Stimulated activated CD8-positive, alpha-beta memory T cell treated with anti-CD3 and anti-CD28 coated beads, Interleukin-2, amount 100 ng/mL, for 1 hour (primary cell): ENCODE measurements around the gene RPAP2.
"Not testable (repeated sequence)": the region's sequence is repeated elsewhere in the genome, so short reads cannot be mapped to it uniquely, and the experiment has no call there.

Source experiments
- DNase-seq, 2 donors: peaks; one replicate each; pipeline ENCODE4 v3.0.0-alpha.2; 2020; ENCODE audit warnings: low read depth in 2 of 2

Gene RPAP2

DNA sequence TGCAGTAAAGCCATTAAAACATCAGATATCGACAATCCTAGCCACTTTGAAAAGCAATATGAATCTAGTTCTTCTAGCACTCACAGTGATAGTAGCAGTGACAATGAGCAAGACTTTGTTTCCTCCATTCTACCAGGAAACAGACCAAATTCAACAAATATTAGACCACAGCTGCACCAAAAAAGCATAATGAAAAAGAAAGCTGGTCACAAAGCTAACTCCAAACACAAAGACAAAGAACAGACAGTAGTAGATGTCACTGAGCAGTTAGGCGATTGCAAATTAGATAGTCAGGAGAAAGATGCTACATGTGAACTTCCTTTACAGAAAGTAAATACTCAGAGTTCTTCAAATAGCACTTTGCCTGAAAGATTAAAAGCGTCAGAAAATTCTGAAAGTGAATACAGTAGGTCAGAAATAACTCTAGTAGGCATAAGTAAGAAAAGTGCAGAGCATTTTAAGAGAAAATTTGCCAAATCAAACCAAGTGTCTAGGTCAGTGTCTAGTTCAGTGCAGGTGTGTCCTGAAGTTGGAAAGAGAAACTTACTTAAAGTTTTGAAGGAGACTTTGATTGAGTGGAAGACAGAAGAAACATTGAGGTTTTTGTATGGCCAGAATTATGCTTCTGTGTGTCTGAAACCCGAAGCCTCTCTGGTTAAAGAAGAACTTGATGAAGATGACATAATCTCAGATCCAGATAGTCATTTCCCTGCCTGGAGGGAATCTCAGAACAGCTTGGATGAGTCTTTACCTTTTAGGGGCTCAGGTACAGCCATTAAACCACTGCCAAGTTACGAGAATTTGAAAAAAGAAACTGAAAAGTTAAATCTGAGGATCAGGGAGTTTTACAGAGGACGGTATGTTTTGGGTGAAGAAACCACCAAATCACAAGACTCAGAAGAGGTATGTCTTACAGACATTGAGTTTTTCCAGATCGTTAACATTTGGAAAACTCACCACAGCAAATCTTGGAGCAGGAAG is 24.9 kb downstream of the RPAP2 start:
- DNase-seq, result no peak

DNA sequence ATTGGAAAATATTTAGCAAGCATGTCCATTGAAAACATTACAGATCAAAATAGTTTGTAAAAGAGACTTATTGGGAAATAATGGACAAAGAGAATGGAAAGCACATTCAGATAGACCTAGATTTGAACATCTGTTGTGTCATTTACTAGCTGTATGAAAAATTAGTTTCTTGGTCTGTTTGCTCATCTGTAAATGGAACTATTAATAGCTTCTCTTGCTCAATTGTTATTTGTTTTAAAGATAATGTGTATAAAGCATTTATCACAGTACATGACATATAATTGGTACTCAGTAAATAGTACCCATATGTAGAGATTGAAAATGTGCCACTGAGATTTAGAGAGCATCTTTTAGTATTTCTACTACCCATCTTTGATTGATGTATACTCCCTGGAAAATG is 25.9 kb downstream of the RPAP2 start:
- no peak for DNase-seq

DNA sequence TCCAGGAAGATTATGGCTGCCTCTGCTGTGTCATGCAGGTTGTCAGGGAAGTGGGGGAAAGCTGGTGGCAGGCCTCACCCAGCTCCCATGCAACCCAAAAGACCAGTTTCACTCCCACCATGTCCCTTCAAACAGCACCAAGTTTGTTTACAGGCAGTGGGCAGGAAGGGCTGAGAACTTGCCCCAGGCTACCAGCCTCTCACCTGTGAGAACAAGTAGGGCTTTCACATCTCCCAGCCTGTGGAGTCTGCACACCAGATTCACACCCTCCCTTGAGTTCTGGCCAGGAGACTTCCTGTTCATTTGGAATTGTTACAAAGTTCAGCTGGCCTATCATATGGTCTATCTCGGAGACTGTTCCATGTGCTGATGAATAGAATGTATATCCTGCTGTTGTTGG is 27.8 kb downstream of the RPAP2 start:
- DNase-seq, result no peak

DNA sequence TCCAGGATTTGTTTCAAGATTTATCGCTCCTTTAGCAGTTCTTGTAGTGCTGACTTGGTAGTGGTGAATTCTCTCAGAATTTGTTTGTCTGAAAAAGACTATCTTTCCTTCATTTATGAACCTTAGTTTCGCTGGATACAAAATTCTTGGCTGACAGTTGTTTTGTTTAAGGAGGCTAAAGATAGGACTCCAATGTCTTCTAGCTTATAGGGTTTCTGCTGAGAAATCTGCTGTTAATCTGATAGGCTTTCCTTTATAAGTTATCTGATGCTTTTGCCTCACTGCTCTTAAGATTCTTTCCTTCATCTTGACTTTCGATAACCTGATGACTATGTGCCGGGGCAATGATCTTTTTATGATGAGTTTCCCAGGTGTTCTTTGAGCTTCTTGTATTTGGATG is 28.9 kb downstream of the RPAP2 start:
- no peak for DNase-seq

- DNase-seq, result no peak
These were observed 30.7 kb downstream of the RPAP2 start for GRCh38 chr1:92329347-92330129.

DNA sequence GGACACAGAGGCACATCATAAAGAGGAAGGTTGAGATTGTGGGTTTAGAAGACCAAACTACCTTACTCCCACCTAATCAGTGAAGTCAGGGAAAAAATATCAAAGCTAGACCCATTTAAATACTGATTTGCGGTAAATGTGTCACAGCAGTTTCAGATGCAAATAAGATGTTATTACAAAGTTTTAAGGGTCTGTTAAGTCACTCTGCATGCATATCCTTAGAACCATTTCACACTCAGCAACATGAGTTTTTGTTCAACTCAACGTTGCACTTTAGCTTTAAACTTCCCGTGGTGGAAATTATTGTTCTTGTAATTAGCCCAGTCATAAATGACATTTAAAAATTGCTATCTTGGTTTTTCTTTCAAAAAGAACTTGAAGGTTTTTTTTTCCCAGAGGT is 34.8 kb downstream of the RPAP2 start:
- no peak for DNase-seq

- no peak for DNase-seq
These were observed 41.3 kb downstream of the RPAP2 start for GRCh38 chr1:92340154-92340553.

DNA sequence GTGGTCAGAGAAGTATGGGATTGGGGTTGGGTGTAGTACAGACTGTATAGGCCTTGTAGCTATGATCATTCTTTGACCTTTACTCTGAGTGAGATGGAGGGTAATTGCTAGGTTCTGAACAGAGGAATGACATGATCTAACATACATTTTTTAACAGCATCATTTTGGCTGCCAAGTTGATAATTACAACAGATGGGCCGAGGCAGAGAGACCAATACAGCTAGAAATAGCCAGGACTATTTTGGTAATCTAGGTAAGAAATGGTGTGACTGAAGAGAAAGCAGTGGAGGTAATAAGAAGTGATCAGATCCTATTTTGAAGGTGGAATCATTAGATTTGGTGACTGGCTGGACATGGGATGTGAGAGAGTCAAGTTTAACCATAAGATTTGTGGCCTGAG is 43.5 kb downstream of the RPAP2 start:
- DNase-seq, result no peak

DNA sequence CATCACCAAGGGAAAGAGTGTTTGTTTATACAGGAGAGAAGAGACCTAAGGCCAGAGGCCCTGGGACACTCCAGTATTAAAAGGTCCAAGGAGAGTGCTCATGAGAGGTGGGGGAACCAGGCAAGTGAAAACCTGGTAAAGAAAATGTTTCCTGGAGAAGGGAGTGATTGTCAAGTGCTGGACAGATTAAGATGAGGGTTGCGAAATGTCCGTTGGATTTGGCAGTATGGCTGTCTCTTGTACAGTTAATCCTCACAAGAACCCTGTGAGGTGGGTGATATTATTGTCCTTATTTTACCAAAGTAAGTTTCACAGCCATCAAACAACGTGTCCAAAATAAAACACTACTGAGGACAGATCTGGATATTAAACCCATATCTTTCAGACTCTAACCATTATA is 44.2 kb downstream of the RPAP2 start:
- no peak for DNase-seq

DNA sequence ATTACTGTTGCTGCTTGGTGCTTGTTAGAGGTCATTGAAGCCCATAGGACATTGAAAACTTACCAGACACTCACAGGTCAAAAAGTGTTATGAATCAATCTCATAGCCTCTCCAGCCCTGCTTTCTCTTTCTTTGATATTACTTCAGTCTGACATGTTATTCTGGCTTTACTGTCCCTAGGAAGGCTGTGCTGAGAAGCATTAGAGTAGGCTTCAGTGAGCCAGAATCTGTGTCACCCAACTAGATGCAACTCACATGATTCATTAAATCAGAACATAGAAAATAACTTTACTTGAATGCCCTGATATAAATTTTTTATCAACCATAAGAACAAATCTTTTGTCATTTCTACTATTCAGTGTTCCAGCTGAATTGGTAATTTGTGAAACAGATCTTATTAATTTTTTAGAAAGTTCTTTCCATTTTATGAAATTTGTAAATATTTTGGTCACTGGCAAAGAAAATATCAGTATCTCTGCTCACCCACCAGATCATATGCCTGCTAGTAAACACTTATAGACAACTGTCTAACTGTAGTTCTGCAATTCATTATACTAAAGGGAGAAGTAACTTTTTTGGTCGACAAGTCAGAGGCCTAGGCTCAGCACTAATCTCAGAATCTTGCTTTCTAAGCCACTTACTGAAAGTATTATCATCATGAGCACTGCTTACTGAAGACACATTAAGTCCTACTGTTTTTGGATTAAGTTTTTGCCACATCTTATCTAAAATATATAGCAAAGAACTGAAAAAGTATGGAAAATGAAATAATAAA is 48.2 kb downstream of the RPAP2 start:
- DNase-seq, result no peak

DNA sequence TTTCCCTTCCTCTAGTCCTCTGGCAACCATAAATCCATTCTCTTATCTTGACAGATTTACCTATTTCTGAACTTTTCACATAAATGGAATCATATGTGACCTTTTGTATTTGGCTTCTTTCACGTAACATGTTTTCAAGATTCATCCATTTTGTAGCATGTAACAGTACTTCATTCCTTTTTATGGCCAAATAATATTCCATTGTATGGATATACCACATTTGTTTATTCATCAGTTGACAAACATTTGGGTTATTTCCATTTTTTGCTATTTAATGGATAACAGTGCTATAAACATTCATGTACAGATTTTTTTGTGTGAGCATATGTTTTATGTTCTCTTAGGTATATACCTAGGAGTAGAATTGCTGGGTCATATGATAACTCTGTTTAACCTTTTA is 54.0 kb downstream of the RPAP2 start:
- no peak for DNase-seq

GRCh38 chr1:92354259-92354658 is 55.4 kb downstream of the RPAP2 start:
- DNase-seq, result no peak

DNA sequence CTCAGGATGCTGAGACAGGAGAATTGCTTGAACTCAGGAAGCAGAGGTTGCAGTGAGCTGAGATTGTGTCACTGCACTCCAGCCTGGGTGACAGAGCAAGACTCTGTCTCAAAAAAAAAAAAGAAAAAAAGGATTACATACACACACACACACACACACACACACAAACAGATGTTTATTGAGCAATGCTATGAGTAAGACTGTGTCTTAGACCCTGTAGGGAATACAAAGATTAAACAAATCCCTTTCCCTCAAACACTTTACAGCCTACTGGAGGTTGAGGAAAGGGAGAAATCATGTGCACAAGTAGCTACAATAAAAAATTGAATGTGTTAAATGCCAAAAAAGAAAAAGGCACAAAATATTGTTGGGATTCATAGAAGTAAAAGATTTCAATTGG is 58.1 kb downstream of the RPAP2 start:
- DNase-seq, result no peak

DNA sequence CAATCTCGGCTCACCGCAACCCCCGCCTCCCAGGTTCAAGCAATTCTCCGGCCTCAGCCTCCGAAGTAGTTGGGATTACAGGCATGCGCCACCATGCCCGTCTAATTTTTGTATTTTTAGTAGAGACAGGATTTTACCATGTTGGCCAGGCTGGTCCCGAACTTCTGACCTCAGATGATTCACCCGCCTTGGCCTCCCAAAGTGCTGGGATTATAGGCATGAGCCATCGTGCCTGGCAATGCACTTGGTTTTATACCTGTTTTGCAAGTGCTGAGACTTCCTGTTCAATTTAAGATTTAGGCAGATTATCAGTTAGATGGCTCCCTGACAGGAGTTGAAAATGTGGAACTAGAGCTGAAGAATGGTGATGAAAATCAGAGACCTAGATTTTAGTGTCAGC is 60.5 kb downstream of the RPAP2 start:
- DNase-seq, result not testable (repeated sequence)

DNA sequence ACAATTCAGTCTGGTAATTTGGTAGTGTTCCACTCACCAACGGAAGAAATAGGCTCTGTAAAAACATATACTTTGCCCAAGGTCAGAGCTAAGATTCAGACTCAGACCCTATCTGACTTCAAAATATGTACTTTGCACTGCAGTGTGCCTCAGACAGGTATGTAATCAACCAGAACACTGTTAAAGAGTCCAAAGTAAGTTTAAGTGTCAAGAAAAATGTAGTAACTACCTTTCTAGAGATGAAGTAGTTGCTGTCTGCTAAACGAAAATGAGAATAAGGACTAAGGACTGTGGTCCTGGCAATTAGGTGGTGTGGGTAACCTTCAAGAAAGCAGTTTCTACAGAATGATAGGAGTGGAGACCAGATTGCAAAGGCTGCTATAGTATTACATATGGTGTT is 61.1 kb downstream of the RPAP2 start:
- no peak for DNase-seq

DNA sequence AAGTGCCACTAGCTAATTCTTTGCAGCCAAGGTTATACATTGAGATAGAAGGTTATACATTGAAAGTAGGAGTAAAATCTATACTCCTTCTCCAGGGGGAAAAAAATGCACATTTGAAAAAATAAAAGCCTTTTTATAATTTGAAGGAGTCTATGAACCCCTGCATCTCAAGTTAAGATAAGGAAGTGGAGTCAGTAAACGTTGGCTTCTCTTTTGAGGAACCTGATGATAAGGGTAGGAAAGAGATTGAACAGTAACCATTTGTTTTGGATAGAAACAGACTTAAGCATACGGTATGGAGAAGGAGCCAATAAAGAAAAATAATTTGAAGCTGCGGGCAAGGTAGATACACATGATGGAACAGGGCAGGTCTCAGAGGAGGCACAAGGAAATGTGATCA is 64.1 kb downstream of the RPAP2 start:
- DNase-seq, result no peak

GRCh38 chr1:92363401-92363800 is 64.5 kb downstream of the RPAP2 start:
- no peak for DNase-seq

- no peak for DNase-seq
These were observed 66.7 kb downstream of the RPAP2 start for GRCh38 chr1:92365378-92366039.

DNA sequence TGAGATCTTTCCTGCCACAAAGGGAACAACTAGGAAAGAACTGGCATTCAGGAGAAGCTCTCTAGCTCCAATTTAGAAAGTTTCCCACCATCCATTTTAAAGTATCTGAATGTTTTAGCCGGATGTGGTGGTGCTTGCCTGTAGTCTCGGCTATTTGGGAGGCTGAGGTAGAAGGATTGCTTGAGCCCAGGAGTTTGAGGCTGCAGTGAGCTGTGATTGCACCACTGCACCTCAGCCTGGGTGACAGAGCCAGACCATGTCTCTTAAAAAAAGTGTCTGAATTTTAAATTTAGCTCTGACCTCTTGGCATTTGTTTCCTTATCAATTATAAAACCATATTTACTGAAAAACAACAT is 67.2 kb downstream of the RPAP2 start:
- no peak for DNase-seq

- DNase-seq, result no peak
These were observed 68.6 kb downstream of the RPAP2 start for GRCh38 chr1:92367496-92367895.

DNA sequence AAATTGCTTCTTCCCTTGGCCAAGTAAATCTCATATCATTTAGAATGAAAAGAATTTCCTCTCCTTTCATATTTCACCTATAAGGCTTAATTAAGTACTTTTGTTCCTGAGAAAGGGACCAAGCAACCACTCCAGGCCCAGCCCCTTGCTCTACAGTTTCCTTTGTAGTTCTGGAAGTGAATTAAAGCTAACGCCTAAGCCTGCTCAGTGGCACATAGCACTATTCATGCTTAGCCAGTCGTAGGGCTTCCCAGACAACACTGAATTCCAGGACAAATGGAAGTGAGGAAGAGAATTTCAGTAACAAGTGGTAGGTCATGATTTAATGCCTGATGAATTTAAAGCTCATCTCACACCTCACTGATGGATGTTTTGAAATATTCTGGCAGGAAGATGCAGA is 73.3 kb downstream of the RPAP2 start:
- no peak for DNase-seq

GRCh38 chr1:92374223-92374622 is 75.4 kb downstream of the RPAP2 start:
- DNase-seq, result no peak
